ENCODE data around the gene CCT7.

GRCh38 chr2:73259704-73260337 is 25.7 kb downstream of the CCT7 start:
- TF ChIP-seq CTCF (IDR thresholded peaks at IDR 0.05) (no peak), POLR2A (IDR thresholded peaks at IDR 0.05) (no peak)

All from right lobe of liver (tissue), 4 donors.